IPS DF 6.9 (cell line): ENCODE results near the gene PLIN5.

Experiments
- DNase-seq: peaks from one replicate; pipeline ENCODE4 v3.0.0-alpha.2; 2013; ENCODE audit warnings: low read depth, low spot score
- H3K27ac ChIP-seq: one replicate; pipeline ENCODE4 v1.5.1; 2013; ENCODE audit warnings: low read length, control low read depth
- H3K27me3 ChIP-seq: 2 replicates; pipeline ENCODE4 v1.6.1; 2013; ENCODE audit warnings: mild to moderate bottlenecking, low read length; ENCODE audit not compliant: control insufficient read depth, insufficient read depth
- H3K36me3 ChIP-seq: 2 replicates; pipeline ENCODE4 v1.6.1; 2013; ENCODE audit warnings: low read length; ENCODE audit not compliant: control insufficient read depth, insufficient read depth
- H3K4me1 ChIP-seq: 2 replicates; pipeline ENCODE4 v1.6.1; 2013; ENCODE audit warnings: low read length; ENCODE audit not compliant: control insufficient read depth, insufficient read depth
- H3K4me3 ChIP-seq: 2 replicates; pipeline ENCODE4 v1.5.1; 2013; ENCODE audit warnings: mild to moderate bottlenecking, low read length
- H3K9me3 ChIP-seq: 2 replicates; pipeline ENCODE4 v1.6.1; 2013; ENCODE audit warnings: low read length, inconsistent platforms; ENCODE audit not compliant: control insufficient read depth, insufficient read depth
- WGBS: extraction: QIAGEN DNeasy Blood & Tissue Kit; methylation state at CpG from one replicate; pipeline ENCODE4 v1.1.7; 2013; ENCODE audit warnings: mixed read lengths, missing lambda C conversion rate; ENCODE audit not compliant: insufficient read length, insufficient coverage; 5-methylcytosine and 5-hydroxymethylcytosine counted together

PLIN5 gene

GRCh38 chr19:4495471-4495870, 39.6 kb downstream of the PLIN5 start:
- Histone ChIP-seq H3K4me3 (no peak overlapping the region), H3K27ac (no peak overlapping the region), H3K36me3 (peaks cover 53% of the 10 kb centered on the region), H3K9me3 (no peaks in the 10 kb centered on the region), H3K27me3 (no peaks in the 10 kb centered on the region), H3K4me1 (no peaks in the 10 kb centered on the region)
- no peak for DNase-seq
- no CpG with 5 or more reads among the region's 12 CpGs for WGBS

- Histone ChIP-seq H3K9me3 (no peaks in the 10 kb centered on the region), H3K4me3 (no peak overlapping the region), H3K27ac (no peak overlapping the region), H3K4me1 (no peaks in the 10 kb centered on the region), H3K27me3 (no peaks in the 10 kb centered on the region), H3K36me3 (peaks cover 56% of the 10 kb centered on the region)
- WGBS: no CpG with 5 or more reads among the region's 8 CpGs
- no peak for DNase-seq
Observed at GRCh38 chr19:4494691-4495064, 40.3 kb downstream of the PLIN5 start.

GRCh38 chr19:4493929-4494690, 40.9 kb downstream of the PLIN5 start:
- Histone ChIP-seq H3K9me3 (no peaks in the 10 kb centered on the region), H3K27me3 (no peaks in the 10 kb centered on the region), H3K27ac (no peak overlapping the region), H3K4me1 (no peaks in the 10 kb centered on the region), H3K36me3 (peaks cover 56% of the 10 kb centered on the region), H3K4me3 (no peak overlapping the region)
- DNase-seq: no peak
- no CpG with 5 or more reads among the region's 61 CpGs for WGBS

GRCh38 chr19:4493104-4493928, 41.7 kb downstream of the PLIN5 start:
- no peak for DNase-seq
- H3K27ac ChIP-seq: no peak overlapping the region
- peaks cover 52% of the 10 kb centered on the region for H3K36me3 ChIP-seq
- 100% methylated on average over 2 of the region's 41 CpGs for WGBS
- no peaks in the 10 kb centered on the region for H3K4me1 ChIP-seq
- no peaks in the 10 kb centered on the region for H3K9me3 ChIP-seq
- H3K27me3 ChIP-seq: no peaks in the 10 kb centered on the region
- H3K4me3 ChIP-seq: no peak overlapping the region

GRCh38 chr19:4492337-4493103, 42.5 kb downstream of the PLIN5 start:
- Histone ChIP-seq H3K4me3 (no peak overlapping the region), H3K27ac (no peak overlapping the region), H3K9me3 (no peaks in the 10 kb centered on the region), H3K36me3 (peaks cover 44% of the 10 kb centered on the region), H3K27me3 (no peaks in the 10 kb centered on the region), H3K4me1 (no peaks in the 10 kb centered on the region)
- 100% methylated on average over 2 of the region's 3 CpGs for WGBS
- no peak for DNase-seq

GRCh38 chr19:4491446-4491845, 43.6 kb downstream of the PLIN5 start:
- no peaks in the 10 kb centered on the region for H3K27me3 ChIP-seq
- H3K9me3 ChIP-seq: no peaks in the 10 kb centered on the region
- no peaks in the 10 kb centered on the region for H3K4me1 ChIP-seq
- DNase-seq: no peak
- no peak overlapping the region for H3K27ac ChIP-seq
- H3K4me3 ChIP-seq: no peak overlapping the region
- peaks cover 39% of the 10 kb centered on the region for H3K36me3 ChIP-seq
- no CpG with 5 or more reads among the region's 21 CpGs for WGBS

GRCh38 chr19:4488496-4488895, 46.5 kb downstream of the PLIN5 start:
- Histone ChIP-seq H3K36me3 (peaks cover 24% of the 10 kb centered on the region), H3K9me3 (no peaks in the 10 kb centered on the region), H3K4me1 (no peaks in the 10 kb centered on the region), H3K4me3 (no peak overlapping the region), H3K27ac (no peak overlapping the region), H3K27me3 (no peaks in the 10 kb centered on the region)
- WGBS: no CpG with 5 or more reads among the region's 29 CpGs
- DNase-seq: no peak

- no CpG with 5 or more reads among the region's 11 CpGs for WGBS
- H3K27ac ChIP-seq: no peak overlapping the region
Observed at GRCh38 chr19:4487572-4487971, 47.5 kb downstream of the PLIN5 start.

GRCh38 chr19:4483385-4483784, 51.6 kb downstream of the PLIN5 start:
- DNase-seq: no peak
- peaks cover 9% of the 10 kb centered on the region; the same call in 1 of the 2 replicates for H3K36me3 ChIP-seq
- WGBS: no CpG with 5 or more reads among the region's 19 CpGs

More at GRCh38 chr19:4487572-4487971, 47.5 kb downstream of the PLIN5 start:
- no peaks in the 10 kb centered on the region for H3K27me3 ChIP-seq
- no peaks in the 10 kb centered on the region for H3K4me1 ChIP-seq
- no peak overlapping the region for H3K4me3 ChIP-seq
- DNase-seq: no peak
- peaks cover 22% of the 10 kb centered on the region for H3K36me3 ChIP-seq
- H3K9me3 ChIP-seq: no peaks in the 10 kb centered on the region

GRCh38 chr19:4482721-4483364, 52.2 kb downstream of the PLIN5 start:
- no peak for DNase-seq
- Histone ChIP-seq H3K4me1 (no peaks in the 10 kb centered on the region), H3K27me3 (no peaks in the 10 kb centered on the region), H3K9me3 (no peaks in the 10 kb centered on the region), H3K27ac (no peak overlapping the region), H3K36me3 (peaks cover 9% of the 10 kb centered on the region; the same call in 1 of the 2 replicates), H3K4me3 (no peak overlapping the region)
- WGBS: no CpG with 5 or more reads among the region's 35 CpGs

More at GRCh38 chr19:4483385-4483784, 51.6 kb downstream of the PLIN5 start:
- no peaks in the 10 kb centered on the region for H3K4me1 ChIP-seq
- H3K9me3 ChIP-seq: no peaks in the 10 kb centered on the region
- no peaks in the 10 kb centered on the region for H3K27me3 ChIP-seq
- no peak overlapping the region for H3K4me3 ChIP-seq
- no peak overlapping the region for H3K27ac ChIP-seq
